NCI-H2029 treated with DMSO at 0.1 percent for 48 hours (cell line): ENCODE data around the gene CUEDC2.
A peak's percentile ranks its signal among the peaks of the same experiment; 100 is the strongest.

Experiments used
- DNase-seq: peaks from one replicate; lab custom pipeline; 2025; lab: John Stamatoyannopoulos, UW

The CUEDC2 gene, protein sequence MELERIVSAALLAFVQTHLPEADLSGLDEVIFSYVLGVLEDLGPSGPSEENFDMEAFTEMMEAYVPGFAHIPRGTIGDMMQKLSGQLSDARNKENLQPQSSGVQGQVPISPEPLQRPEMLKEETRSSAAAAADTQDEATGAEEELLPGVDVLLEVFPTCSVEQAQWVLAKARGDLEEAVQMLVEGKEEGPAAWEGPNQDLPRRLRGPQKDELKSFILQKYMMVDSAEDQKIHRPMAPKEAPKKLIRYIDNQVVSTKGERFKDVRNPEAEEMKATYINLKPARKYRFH

DNA sequence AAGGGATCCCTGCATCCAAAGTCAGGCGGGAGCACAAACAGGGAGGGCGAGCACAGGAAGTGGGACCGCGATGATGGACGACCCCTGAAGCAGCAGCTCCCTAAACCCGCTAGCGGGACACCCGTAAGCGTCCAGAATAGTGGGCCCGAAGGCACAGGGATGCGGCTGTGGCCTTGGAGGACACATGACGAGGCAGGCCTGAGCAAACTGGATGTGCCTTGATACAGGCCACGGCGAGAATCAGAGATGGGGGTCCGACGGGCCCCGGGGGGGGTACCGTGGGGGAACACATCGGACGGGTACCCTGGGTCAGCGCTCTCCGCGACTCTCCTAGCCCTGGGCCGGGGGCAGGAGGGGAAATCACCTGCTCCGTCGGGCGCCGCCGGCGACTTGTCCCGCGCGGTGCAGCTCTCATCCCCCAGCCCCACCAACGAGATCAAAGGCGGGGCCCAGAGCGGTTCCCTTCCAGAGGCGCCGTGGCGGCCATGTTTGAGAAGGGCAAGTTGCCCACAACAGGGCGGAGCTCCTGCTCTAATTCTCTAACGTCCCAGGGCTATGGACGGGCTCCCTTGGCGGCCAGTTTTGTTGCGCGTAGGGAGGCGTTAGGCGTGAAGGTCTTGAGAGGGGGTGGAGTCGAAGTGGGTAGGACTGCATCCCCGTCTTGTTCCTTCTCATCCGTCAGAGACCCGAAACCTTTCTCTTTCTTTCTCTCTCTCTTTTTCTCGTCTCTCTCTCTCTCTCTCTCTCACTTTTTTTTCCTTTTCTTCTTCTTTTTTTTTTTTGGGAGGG, at the start of gene CUEDC2:
Gene CUEDC2 (minus strand): TSS at position 413 of the 789 bp plus-strand sequence. CDS start 7,386 bp downstream, outside the sequence.
- peak; percentile 57 for DNase-seq

DNA sequence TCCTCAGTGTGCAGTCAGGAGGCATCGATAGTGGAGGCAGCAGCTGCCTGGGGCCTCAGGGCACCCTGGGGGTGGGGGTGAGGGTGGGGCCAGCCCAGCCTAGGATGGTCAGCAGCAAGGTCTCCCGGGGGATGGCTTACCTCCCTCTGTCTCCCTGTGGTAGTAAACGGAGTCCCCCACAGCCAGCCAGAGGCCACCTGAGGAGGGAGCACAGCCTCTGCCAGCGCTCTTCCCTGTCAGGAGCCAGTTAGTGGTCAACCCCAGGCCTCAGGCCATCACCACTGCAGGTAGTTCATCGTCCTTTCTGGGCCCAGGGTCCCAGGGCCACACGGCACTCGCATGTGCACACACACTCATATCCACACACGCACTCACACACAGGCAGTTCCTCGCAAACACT, 48.0 kb upstream of the CUEDC2 start:
- no peak for DNase-seq

DNA sequence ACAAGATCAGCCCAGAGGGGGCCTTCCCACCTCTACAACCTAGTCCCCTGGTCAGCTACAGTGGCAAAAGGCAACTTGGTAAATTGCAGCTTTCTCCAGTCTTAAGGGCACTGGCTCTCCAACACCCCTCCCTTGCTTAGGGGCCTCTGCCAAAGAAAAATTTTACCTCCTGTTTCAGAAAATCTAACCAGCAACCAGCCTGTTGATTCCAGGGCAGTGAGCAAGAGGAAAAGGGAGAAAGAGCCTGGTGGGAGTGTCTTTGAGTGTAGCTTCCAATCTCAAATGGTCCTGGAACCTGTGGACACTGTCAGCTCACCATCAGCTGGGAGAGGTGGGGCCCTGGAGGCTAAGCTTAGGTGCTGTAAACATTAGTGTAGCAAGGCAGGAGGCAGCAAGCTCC, 47.3 kb upstream of the CUEDC2 start:
- no peak for DNase-seq

DNA sequence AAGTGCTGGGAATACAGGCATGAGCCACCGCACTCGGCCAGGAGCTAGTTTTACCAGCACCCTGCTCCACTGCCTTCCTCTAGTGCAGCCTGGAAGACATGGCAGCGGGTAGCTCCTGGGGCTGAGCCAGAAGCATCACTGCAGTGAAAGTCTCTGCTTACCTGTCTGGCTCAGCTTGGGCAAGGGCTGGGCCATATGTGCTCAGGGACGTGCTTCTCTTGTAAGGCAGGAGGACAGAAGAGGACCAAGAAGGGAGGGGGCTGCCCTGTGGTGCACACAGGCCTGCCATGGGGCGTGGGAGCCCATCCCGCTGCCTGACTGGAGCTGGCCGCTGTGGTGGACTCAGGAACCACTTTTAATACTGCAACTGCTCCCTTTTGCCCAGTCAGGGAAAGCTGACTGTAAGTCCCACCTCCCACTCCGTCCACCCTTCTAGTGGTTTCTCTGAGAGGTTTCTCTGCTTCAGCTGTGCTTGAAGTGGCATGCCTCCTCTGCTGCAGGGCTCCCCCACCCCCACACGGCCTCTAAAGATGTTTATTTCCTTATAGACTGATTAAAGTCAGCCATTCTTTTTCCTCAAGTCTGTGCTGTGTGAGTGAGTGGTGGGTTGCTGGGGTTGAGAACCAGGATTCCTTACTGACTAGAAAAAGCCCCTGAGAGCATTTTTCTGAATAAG, 44.2 kb upstream of the CUEDC2 start:
- DNase-seq, result no peak

DNA sequence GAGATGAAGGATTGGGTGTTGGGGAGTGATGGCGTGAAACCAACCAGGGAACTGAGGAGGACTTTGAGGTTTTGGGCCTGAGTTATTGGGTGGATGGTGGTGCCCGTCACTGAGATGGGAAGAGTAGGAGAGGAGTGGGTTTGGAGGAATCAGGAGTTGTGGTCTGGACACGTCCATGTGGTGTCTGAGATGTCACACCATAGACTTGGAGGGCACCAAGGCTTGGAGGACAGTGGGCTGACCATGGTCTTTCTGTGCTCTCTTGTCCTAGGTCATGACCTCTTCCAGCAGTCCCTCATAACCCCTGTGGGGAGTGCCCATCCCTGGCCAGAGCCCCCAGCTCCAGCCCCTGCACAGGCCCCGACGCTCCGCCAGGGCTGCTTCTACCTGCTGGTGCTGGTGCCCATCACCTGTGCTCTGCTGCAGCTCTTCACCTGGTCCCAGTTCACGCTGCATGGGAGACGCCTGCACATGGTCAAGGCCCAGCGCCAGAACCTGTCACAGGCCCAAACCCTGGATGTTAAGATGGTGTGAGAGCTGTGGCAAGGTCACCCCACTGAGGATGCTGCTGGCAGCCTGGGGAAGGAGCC, 43.2 kb upstream of the CUEDC2 start:
- DNase-seq, result no peak

DNA sequence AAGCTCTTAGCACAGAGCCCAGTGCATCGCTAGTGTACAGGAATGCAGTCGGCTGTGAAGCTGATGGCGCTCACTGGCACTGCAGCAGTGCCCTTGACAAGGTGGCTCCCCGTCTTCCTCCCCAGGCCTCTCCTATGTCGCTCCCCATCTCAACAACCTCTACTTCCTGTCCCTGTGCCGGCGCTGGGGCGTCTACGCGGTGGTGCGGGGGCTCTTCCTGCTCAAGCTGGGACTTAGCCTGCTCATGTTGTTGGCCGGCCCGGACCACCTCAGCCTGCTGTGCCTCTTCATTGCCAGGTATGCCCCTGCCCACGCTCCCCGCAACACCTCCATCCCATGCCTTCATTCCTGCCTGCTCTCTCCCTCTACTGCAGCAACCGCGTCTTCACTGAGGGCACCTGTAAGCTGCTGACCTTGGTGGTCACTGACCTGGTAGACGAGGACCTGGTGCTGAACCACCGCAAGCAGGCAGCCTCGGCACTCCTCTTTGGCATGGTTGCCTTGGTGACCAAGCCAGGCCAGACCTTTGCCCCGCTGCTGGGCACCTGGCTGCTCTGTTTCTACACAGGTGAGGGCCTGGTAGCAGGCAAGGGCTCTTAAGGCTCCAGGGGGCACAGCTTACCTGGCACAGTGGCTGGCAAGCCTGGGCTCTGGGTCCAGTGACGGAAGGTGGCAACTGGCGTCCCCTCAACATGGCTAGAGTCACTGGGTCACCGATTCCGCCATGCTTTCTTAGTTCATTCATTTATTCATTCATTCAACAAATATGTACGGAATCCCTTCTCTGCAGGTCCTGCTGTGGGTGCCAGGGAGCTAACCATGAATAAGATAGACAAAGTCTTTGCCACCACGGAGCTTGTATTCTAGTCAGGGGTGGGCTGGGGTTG, 41.3 kb upstream of the CUEDC2 start:
- no peak for DNase-seq

DNA sequence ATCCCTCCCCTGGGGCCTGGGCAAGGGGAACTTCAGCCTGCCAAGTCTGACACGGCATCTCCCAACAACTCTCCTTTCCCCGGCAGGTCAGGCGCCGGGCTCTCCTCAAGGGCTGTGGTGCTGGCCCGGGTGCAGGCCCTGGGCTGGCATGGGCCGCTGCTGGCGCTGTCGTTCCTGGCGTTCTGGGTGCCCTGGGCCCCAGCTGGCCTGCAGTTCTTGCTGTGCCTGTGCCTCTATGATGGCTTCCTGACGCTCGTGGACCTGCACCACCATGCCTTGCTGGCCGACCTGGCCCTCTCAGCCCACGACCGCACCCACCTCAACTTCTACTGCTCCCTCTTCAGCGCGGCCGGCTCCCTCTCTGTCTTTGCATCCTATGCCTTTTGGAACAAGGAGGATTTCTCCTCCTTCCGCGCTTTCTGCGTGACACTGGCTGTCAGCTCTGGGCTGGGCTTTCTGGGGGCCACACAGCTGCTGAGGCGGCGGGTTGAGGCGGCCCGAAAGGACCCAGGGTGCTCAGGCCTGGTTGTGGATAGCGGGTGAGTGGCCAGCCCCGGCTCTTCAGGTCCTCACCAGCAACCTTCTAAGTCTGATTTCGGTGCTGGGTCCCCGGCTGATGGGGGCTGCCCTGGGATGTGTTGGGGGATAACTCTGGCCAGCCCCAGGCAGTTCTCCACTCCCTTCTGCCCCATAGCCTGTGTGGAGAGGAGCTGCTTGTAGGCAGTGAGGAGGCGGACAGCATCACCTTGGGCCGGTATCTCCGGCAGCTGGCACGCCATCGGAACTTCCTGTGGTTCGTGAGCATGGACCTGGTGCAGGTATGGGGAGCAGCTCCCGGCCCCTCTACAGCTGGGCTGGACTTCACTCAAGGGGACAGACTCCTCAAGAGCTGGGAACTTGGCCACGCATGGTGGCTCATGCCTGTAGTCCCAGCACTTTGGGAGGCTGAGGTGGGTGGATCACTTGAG, 38.5 kb upstream of the CUEDC2 start:
- no peak for DNase-seq

DNA sequence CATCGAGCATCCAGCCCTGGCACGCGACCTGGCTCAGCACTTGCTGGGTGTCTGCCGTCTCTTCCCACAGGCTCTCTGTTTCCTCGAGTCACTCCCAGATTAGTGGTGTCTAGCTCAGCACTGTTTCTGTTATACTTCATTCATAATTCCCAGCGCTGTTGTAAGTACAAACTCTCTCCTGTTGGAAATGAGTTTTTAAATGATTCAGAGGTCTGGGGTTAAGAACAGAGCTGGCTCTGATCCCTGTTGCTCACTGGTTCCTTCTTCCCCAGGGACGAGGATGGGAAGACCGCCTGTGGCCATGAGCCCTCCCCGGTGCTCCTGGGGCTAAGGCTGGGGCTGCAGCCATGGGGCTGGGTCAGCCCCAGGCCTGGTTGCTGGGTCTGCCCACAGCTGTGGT, 36.3 kb upstream of the CUEDC2 start:
- no peak for DNase-seq

DNA sequence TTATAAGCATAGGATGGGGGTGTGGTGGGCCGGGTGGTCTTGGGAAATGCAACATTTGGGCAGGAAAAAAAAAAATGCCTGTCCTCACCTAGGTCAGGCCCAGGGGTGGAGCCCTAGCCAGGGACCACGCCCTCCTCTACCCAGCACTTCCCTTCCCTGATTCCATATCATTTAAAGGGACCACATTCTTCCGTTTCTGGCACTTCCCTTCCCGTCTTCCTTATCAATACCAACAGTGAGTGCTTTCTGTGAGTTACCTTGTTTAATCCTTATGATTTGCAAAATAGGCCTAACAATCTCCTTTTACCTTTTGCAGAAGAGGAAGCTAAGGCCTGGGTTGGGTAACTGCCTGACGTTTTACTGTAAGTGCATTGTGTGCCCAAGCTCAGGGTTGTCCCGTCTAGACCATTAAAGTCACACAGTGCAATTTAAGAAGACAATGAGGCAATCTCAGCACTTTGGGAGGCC, 35.6 kb upstream of the CUEDC2 start:
- DNase-seq, result no peak

DNA sequence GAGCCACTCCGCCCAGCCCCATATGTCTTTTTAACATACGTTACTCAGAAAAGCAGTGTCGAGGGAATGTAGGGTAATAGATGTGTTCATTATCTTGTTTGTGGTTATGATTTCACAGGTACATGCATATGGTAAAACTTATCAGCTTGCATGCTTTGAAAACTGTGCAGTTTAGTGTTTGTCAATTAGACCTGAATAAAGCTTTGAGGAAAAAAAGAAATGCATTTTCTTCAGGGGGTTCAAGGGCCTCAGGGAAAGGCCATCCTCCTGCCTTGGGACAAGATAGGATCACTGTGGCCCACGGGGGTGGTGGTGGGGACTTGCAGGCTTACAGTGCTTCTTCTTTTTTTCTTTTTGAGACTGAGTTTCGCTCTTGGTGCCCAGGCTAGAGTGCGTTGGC, 34.9 kb upstream of the CUEDC2 start:
- no peak for DNase-seq

DNA sequence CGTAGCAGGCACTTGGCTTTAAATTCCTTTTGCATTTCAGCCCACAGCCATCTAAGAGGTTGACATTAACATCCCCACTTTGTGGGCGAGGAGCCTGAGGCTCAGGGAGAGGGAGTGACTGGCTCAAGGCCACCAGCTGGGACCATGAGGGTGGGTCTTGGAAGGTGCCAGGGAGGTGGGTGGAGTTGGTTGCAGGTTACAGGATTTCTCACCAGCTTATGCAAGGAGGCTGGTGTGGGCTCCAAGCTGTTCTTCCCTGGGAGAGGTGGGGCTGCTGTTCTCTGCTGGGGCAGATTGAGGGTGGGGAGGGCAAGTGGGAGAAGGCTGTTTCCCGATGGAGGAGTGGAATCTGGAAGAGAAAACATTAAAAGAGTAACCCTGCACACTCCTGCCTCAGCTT, 33.1 kb upstream of the CUEDC2 start:
- no peak for DNase-seq

DNA sequence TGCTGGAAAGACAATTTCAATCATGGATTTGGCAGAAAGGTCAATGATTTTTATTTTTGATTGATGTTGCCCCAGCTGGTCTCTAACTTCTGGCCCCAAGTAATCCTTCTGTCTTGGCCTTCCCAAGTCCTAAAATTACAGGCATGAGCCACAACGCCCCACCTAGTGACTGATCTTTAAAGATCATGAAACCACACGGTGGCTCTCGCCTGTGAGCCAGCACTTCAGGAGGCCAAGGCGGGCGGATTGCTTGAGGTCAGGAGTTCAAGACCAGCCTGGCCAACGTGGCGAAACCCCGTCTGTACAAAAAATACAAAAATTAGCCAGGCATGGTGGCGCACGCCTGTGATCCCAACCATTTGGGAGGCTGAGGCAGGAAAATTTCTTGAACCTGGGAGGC, 31.6 kb upstream of the CUEDC2 start:
- DNase-seq, result no peak

DNA sequence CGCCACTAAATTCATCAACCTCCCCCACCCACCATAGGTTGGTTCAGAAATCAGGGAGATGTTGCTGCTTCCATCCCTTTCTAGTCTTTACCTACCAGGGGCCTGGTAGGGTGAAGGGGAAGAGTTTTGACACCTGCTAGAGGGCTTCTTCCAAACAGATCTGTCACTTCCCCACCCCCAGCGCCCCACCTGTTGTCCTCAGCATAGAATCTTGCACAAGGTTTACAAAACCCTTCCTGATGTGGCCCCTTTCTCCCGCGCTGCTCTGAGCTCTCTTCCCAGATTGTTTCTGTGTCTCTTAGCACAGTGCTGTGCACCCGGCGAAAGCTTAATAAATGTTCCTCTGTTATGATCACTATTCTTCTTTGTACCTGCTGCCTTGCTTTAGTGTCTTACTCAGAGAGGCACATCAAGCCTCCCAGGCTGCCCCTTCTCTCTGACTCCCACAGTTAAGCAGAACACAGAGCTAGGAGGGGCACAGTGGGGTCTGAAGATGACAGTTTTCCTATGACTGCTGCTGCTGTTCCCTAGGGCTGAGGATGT, 30.2 kb upstream of the CUEDC2 start:
- DNase-seq, result no peak

DNA sequence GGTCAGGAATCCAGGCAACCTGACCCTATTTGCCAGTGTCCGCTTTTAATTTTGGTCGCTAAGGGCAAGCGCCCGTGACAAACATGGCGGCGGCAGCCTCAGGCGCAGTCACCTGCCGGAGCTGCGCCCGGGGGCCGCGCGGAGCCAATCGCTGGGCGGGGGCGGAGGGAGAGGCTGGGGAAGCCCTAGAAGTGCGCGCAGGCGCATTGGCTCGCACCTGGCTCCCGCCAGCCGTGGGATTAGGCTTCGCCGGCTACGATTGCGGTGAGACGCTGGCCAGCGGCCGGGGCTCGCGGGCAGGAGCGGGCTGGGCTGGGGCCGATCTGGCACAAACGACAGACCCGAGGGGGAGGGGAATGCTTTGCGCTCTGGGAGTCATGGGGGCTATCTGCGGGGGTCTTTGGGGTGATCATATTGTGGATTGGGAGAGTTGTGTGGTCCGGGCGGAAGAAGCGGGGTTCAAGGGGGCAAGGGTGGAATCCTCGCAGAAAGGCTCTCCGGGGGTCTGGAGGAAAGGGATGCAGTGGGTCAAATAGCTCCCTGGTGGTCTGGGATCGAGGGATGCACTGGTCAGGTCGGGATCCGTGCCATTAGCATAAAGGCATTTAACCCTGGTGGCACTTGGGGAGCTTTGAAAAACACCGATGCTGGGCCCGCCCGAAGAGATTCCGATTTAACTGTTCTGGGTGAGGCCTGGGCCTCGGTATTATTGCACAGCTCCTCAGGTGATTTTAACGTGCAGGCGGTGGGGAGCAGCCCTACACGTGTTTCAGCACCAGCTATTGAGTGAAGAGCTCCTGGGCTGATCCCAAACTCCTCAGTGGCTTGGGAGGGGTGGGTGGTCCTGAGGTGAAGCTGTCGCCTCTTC, 29.0 kb upstream of the CUEDC2 start:
- DNase-seq, result peak; percentile 60

DNA sequence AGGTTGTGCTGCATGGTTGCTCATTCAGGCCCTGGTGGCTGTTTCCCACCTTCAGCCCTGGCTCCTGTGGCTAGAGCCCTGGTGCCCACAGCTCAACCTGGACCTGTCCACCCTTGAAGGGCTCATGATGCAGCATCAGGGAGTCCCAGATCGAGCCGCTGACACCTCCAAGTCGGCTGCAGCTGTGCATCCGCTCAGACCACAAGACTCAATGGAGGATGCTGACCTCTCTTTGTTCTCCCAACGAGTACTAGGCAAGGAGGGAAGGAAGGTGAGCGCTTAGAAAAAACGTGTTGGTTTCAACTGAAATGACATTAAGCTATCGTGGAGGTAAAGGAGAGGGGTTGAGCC, 28.4 kb upstream of the CUEDC2 start:
- DNase-seq, result peak; percentile 60

DNA sequence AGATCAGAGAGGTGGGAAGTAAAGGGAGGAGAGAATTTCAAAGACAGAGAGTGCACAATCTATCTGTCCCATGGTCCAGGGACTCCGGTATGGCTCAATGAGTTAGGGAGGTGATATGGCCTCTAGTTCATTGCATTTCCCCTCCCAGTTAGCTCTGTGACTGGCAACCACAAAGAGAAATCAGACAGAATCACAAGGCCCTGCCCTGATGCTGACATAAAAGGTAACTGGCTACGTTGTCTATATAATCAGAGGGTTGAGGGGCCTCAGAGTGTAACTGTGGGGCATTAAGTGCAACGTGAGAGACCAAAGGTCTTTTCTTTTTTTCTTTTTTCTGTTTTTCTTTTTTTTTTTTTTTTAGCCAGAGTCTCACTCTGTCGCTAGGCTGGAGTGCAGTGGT, 26.3 kb upstream of the CUEDC2 start:
- no peak for DNase-seq

DNA sequence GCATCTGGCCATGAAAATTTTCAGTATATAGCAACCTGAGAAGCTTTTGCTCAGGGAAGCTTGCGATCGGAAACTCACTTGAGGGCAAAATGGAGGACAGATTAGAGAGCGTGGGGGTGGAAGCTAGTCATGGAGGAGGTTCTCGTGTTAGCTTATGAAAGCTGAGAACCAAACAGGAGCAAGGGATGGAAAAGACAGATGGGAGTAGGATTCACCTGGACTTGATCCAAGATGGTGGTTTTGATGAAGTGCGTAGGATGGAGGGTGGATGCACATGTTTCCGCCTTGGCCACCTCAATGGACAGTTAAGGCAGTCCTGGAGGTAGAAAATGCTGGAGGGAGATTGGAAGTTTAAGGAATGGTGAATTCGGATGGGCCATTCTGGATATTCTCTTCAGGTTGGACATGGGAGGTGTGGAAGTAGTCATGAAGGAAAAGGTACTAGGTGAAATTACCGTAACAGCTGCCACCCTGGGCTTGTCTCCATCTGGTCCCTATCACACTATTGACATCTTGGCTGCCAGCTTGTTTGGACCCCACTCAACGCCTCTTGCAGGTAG, 25.3 kb upstream of the CUEDC2 start:
- peak; percentile 43 for DNase-seq

DNA sequence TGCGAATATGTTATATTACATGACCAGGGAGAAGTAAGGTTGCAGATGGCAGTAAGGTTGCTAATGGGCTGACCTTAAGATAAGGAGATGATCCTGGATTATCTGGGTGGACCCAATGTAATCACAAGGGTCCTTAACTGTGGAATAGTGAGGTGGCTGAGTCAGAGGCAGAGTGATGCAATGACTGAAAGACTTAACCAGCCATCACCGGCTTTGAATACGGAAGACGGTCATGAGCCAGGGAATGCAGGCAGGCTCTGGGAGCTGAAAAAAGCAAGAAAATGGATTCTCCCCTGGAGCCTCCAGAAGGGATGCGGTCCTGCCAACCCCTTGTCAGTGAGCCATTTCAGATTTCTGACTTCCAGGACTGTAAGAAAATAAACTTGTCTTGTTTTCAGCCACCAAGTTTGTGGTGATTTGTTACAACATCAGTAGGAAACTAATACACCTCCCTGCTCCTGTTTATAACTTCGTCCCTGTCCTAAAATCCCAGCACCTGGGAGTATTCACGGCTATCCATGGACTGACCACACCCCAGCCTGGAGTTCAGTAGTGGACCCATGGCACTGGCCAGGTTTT, 23.6 kb upstream of the CUEDC2 start:
- DNase-seq, result no peak
